ENCODE measurements around the gene ORMDL3.
"Not testable (repeated sequence)": the region's sequence is repeated elsewhere in the genome, so short reads cannot be mapped to it uniquely, and the experiment has no call there.

Gene ORMDL3

GRCh38 chr17:39948489-39948828, 21.1 kb upstream of the ORMDL3 start:
- DNase-seq: not testable (repeated sequence)

- no peak for DNase-seq
Measured at GRCh38 chr17:39946551-39947330, 19.3 kb upstream of the ORMDL3 start.

- no peak for DNase-seq
Measured at GRCh38 chr17:39944393-39944711, 17.0 kb upstream of the ORMDL3 start.

GRCh38 chr17:39943702-39944392, 16.4 kb upstream of the ORMDL3 start:
- no peak for DNase-seq

GRCh38 chr17:39939588-39940419, 12.4 kb upstream of the ORMDL3 start:
- DNase-seq: peak; percentile 62

GRCh38 chr17:39939106-39939505, 11.7 kb upstream of the ORMDL3 start:
- DNase-seq: no peak

GRCh38 chr17:39938140-39938869, 10.9 kb upstream of the ORMDL3 start:
- DNase-seq: no peak

GRCh38 chr17:39937447-39937846, 10.0 kb upstream of the ORMDL3 start:
- no peak for DNase-seq

- no peak for DNase-seq
Measured at GRCh38 chr17:39935909-39936308, 8.5 kb upstream of the ORMDL3 start.

- DNase-seq: no peak
Measured at GRCh38 chr17:39934324-39934723, 6.9 kb upstream of the ORMDL3 start.

- no peak for DNase-seq
Measured at GRCh38 chr17:39933912-39934311, 6.5 kb upstream of the ORMDL3 start.

- no peak for DNase-seq
Measured at GRCh38 chr17:39929646-39930407, 2.4 kb upstream of the ORMDL3 start.

GRCh38 chr17:39928858-39929645, 1.7 kb upstream of the ORMDL3 start:
- DNase-seq: no peak

GRCh38 chr17:39927929-39928857, 792 bp upstream of the ORMDL3 start:
- DNase-seq: peak; percentile 43

GRCh38 chr17:39926588-39927100, 757 bp downstream of the ORMDL3 start:
- peak; percentile 71 for DNase-seq

GRCh38 chr17:39926135-39926587, 1.2 kb downstream of the ORMDL3 start:
- DNase-seq: no peak

- no peak for DNase-seq
Measured at GRCh38 chr17:39925282-39926134, 1.9 kb downstream of the ORMDL3 start.

GRCh38 chr17:39924691-39925055, 2.7 kb downstream of the ORMDL3 start:
- DNase-seq: no peak
